Lung microvascular endothelial cell (primary cell): ENCODE measurements around the gene STMN3. TPM values are rescaled to one million over a fixed set of nuclear protein-coding genes. Genes with fewer than 3 reads are reported as not detected.

Experiments
- DNase-seq, 2 donors: peaks; one replicate each; pipeline versions ENCODE4 v3.0.0 to v3.0.0-alpha.2; 2010; ENCODE audit warnings: low read depth in 2 of 2
- total RNA-seq: library from RNA; depleted of rRNA; stranded (reverse); fragments of >200 nt; gene quantifications from 2 replicates; pipeline ENCODE4 v1.2.1, GENCODE V29; 2014

STMN3 gene
- total RNA-seq, 1 donor from 2014 or later: under 0.01 TPM

- DNase-seq: no peak
These were observed 62.7 kb downstream of the STMN3 start for GRCh38 chr20:63590218-63591146.

Other genes starting within 250 kb of the STMN3 start
- gene KCNQ2, start 180.8 kb downstream of the STMN3 start, total RNA-seq: not detected in 2 replicates
- gene EEF1A2, start 154.3 kb downstream of the STMN3 start, total RNA-seq: 5.2 and 14.8 TPM in 2 replicates
- gene PPDPF, start 132.7 kb downstream of the STMN3 start, total RNA-seq: 16.3 and 21.2 TPM in 2 replicates
- gene PTK6, start 116.0 kb downstream of the STMN3 start, total RNA-seq: under 0.01 TPM in 1 of 2 replicates, not detected in the other
- gene SRMS, start 105.7 kb downstream of the STMN3 start, total RNA-seq: not detected in 2 replicates
- 0.87 and 2.6 TPM in 2 replicates for gene FNDC11, start 99.3 kb downstream of the STMN3 start, total RNA-seq
- gene HELZ2, start 79.2 kb downstream of the STMN3 start, total RNA-seq: 21.1 and 35.5 TPM in 2 replicates
- gene GMEB2, start 26.3 kb downstream of the STMN3 start, total RNA-seq: 5.4 and 7.3 TPM in 2 replicates
- 4.4 and 4.6 TPM in 2 replicates for gene RTEL1, start 4.9 kb upstream of the STMN3 start, total RNA-seq
- 3.2 and 12.6 TPM in 2 replicates for gene TNFRSF6B, start 43.2 kb upstream of the STMN3 start, total RNA-seq
- 22.7 and 31.2 TPM in 2 replicates for gene ARFRP1, start 54.6 kb upstream of the STMN3 start, total RNA-seq
- gene ZGPAT, start 54.6 kb upstream of the STMN3 start, total RNA-seq: 7.0 and 11.7 TPM in 2 replicates
- 0.87 and 1.4 TPM in 2 replicates for gene LIME1, start 83.2 kb upstream of the STMN3 start, total RNA-seq
- gene SLC2A4RG, start 86.4 kb upstream of the STMN3 start, total RNA-seq: 6.3 and 6.5 TPM in 2 replicates
- 37.7 and 46.4 TPM in 2 replicates for gene ZBTB46, start 177.8 kb upstream of the STMN3 start, total RNA-seq
- gene ABHD16B, start 208.1 kb upstream of the STMN3 start, total RNA-seq: not detected in 2 replicates
- gene TPD52L2, start 211.8 kb upstream of the STMN3 start, total RNA-seq: 96.3 and 113 TPM in 2 replicates
- 58.4 and 68.5 TPM in 2 replicates for gene DNAJC5, start 241.7 kb upstream of the STMN3 start, total RNA-seq